ENCODE results near the gene SSB. TPM values are rescaled to one million over a fixed set of nuclear protein-coding genes. Genes with fewer than 3 reads are reported as not detected.

Gene SSB
- total and polyA plus RNA-seq, 2 of the 13 experiments (the other 11 are each of a cell fraction or from before 2014, with no cell fraction given), result 109 to 208 TPM

DNA sequence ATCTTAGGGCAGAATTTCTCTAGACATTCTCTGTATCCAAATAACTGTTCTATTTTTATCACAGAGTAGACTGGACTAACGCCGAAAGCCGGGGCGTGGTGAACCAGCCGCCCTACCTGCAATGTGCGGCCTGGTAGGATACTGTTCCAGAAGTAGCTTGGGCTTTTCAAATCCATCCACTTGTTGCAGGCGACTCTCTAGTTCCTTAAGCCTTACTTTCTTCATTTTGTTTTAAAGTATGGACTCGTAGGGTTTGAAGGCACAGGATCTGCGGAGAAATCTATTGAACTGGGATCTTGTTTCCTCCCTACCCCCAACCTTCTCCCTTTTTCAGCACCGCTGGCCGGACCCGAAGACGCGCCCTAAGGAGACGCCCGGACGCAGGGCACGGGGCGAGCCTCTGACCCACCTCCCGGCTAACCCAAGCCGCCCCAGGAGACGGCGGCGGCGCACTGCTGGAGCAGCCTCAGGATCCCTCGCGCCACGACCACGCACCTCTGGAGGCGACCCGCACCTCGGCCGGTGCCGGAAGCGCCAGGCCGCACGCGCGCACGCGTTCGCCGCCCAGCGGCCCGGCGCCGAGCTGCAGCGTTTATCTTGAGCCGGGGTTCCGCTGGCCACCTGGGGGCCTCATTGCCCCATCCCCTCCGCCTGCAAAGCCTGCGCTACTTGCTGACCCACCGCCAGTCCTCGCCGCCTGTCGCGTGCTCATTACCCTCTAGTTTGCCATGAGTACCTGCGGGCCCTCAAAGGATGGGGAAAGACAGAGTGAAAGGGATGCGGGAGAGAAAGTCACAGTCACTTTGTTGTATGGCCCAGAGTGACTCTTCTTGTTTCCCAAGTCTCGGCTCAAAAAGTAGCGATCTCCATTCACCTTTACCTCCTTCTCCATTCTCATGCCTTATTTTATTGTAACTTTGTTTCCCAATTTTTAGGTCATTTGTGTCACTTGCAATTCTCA, 26.0 kb downstream of the SSB start, which contains the start of gene METTL5 (continued):
- peak; percentile 78 for TF ChIP-seq ZNF782 (CRISPR knock-in tag; IDR thresholded peaks at IDR 0.05; ENCODE audit: borderline replicate concordance)
- TF ChIP-seq, protein P1, sequence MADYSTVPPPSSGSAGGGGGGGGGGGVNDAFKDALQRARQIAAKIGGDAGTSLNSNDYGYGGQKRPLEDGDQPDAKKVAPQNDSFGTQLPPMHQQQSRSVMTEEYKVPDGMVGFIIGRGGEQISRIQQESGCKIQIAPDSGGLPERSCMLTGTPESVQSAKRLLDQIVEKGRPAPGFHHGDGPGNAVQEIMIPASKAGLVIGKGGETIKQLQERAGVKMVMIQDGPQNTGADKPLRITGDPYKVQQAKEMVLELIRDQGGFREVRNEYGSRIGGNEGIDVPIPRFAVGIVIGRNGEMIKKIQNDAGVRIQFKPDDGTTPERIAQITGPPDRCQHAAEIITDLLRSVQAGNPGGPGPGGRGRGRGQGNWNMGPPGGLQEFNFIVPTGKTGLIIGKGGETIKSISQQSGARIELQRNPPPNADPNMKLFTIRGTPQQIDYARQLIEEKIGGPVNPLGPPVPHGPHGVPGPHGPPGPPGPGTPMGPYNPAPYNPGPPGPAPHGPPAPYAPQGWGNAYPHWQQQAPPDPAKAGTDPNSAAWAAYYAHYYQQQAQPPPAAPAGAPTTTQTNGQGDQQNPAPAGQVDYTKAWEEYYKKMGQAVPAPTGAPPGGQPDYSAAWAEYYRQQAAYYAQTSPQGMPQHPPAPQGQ (CRISPR knock-in tag; IDR thresholded peaks at IDR 0.05; ENCODE audit: borderline replicate concordance), result peak; percentile 85; the same call in 1 of the 2 replicates
- TF ChIP-seq NFIC (IDR thresholded peaks at IDR 0.05; ENCODE audit: low read length), result 0 out of 2 replicates have a peak, but pooled peaks have one; percentile 27
- TF ChIP-seq PAWR (CRISPR knock-in tag; IDR thresholded peaks at IDR 0.05; ENCODE audit: borderline replicate concordance), result peak; percentile 97
- TF ChIP-seq HOXA9 (CRISPR knock-in tag; IDR thresholded peaks at IDR 0.05; ENCODE audit: borderline replicate concordance), result no peak
- TF ChIP-seq, protein P2, sequence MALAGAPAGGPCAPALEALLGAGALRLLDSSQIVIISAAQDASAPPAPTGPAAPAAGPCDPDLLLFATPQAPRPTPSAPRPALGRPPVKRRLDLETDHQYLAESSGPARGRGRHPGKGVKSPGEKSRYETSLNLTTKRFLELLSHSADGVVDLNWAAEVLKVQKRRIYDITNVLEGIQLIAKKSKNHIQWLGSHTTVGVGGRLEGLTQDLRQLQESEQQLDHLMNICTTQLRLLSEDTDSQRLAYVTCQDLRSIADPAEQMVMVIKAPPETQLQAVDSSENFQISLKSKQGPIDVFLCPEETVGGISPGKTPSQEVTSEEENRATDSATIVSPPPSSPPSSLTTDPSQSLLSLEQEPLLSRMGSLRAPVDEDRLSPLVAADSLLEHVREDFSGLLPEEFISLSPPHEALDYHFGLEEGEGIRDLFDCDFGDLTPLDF (CRISPR knock-in tag; IDR thresholded peaks at IDR 0.05), result 0 out of 2 replicates have a peak, but pooled peaks have one; percentile 33
- TF ChIP-seq ZFX (CRISPR knock-in tag; IDR thresholded peaks at IDR 0.05; ENCODE audit: low read depth), result peak; percentile 99
- peak; percentile 63; the same call in 1 of the 2 replicates for TF ChIP-seq PITX1 (CRISPR knock-in tag; IDR thresholded peaks at IDR 0.05)
- TF ChIP-seq ZFP37 (CRISPR knock-in tag; IDR thresholded peaks at IDR 0.05; ENCODE audit: borderline replicate concordance), result 0 out of 2 replicates have a peak, but pooled peaks have one; percentile 69
- TF ChIP-seq ZSCAN25 (CRISPR knock-in tag; IDR thresholded peaks at IDR 0.05), result peak; percentile 72; the same call in 1 of the 2 replicates
- peak; percentile 92 for TF ChIP-seq PHF5A (CRISPR knock-in tag; IDR thresholded peaks at IDR 0.05; ENCODE audit: low read depth, unreplicated experiment)
- TF ChIP-seq, protein P3, sequence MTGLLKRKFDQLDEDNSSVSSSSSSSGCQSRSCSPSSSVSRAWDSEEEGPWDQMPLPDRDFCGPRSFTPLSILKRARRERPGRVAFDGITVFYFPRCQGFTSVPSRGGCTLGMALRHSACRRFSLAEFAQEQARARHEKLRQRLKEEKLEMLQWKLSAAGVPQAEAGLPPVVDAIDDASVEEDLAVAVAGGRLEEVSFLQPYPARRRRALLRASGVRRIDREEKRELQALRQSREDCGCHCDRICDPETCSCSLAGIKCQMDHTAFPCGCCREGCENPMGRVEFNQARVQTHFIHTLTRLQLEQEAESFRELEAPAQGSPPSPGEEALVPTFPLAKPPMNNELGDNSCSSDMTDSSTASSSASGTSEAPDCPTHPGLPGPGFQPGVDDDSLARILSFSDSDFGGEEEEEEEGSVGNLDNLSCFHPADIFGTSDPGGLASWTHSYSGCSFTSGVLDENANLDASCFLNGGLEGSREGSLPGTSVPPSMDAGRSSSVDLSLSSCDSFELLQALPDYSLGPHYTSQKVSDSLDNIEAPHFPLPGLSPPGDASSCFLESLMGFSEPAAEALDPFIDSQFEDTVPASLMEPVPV (CRISPR knock-in tag; IDR thresholded peaks at IDR 0.05), result peak; percentile 52; the same call in 1 of the 2 replicates
- TF ChIP-seq, protein P4, sequence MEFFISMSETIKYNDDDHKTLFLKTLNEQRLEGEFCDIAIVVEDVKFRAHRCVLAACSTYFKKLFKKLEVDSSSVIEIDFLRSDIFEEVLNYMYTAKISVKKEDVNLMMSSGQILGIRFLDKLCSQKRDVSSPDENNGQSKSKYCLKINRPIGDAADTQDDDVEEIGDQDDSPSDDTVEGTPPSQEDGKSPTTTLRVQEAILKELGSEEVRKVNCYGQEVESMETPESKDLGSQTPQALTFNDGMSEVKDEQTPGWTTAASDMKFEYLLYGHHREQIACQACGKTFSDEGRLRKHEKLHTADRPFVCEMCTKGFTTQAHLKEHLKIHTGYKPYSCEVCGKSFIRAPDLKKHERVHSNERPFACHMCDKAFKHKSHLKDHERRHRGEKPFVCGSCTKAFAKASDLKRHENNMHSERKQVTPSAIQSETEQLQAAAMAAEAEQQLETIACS (CRISPR knock-in tag; IDR thresholded peaks at IDR 0.05), result peak; percentile 63; the same call in 1 of the 2 replicates
- TF ChIP-seq, protein P5, sequence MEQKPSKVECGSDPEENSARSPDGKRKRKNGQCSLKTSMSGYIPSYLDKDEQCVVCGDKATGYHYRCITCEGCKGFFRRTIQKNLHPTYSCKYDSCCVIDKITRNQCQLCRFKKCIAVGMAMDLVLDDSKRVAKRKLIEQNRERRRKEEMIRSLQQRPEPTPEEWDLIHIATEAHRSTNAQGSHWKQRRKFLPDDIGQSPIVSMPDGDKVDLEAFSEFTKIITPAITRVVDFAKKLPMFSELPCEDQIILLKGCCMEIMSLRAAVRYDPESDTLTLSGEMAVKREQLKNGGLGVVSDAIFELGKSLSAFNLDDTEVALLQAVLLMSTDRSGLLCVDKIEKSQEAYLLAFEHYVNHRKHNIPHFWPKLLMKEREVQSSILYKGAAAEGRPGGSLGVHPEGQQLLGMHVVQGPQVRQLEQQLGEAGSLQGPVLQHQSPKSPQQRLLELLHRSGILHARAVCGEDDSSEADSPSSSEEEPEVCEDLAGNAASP (CRISPR knock-in tag; IDR thresholded peaks at IDR 0.05; ENCODE audit: borderline replicate concordance), result no peak; the same call in 1 of the 2 replicates
- TF ChIP-seq, protein P6, sequence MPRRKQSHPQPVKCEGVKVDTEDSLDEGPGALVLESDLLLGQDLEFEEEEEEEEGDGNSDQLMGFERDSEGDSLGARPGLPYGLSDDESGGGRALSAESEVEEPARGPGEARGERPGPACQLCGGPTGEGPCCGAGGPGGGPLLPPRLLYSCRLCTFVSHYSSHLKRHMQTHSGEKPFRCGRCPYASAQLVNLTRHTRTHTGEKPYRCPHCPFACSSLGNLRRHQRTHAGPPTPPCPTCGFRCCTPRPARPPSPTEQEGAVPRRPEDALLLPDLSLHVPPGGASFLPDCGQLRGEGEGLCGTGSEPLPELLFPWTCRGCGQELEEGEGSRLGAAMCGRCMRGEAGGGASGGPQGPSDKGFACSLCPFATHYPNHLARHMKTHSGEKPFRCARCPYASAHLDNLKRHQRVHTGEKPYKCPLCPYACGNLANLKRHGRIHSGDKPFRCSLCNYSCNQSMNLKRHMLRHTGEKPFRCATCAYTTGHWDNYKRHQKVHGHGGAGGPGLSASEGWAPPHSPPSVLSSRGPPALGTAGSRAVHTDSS (CRISPR knock-in tag; conservative IDR thresholded peaks at IDR 0.05), result no peak; the same call in 1 of the 2 replicates
- TF ChIP-seq ZNF773 (CRISPR knock-in tag; IDR thresholded peaks at IDR 0.05; ENCODE audit: borderline replicate concordance), result peak; percentile 90; the same call in 1 of the 2 replicates
- TF ChIP-seq ZNF160 (CRISPR knock-in tag; IDR thresholded peaks at IDR 0.05), result peak; percentile 96

All from HepG2 (cell line).